ENCODE data around the gene SNTA1. TPM values are rescaled to one million over a fixed set of nuclear protein-coding genes. Genes with fewer than 3 reads are reported as not detected.

Gene SNTA1
- total and polyA plus RNA-seq, 9 of the 15 experiments (the other 6 are each of a cell fraction or from before 2014, with no cell fraction given): 1.2 to 40.8 (median 20.3) TPM

GRCh38 chr20:33490023-33490933, 46.7 kb upstream of the SNTA1 start, which contains the start of gene CBFA2T2 (continued):
- TF ChIP-seq RBBP5 (IDR thresholded peaks at IDR 0.05; ENCODE audit: borderline replicate concordance, insufficient read depth, low read length, poor library complexity, severe bottlenecking) (peak; percentile 88), ZNF696 (CRISPR knock-in tag; conservative IDR thresholded peaks at IDR 0.05) (no peak), NRF1 (conservative IDR thresholded peaks at IDR 0.05 in 1 of 2, IDR thresholded peaks at IDR 0.05 in 1 of 2) (peak in 1 of 2 experiments; percentile 14; a peak in 2 of 4 replicates), KAT7 (CRISPR knock-in tag; IDR thresholded peaks at IDR 0.05; ENCODE audit: borderline replicate concordance) (peak; percentile 55; the same call in 1 of the 2 replicates), NBN (IDR thresholded peaks at IDR 0.05; ENCODE audit: low read depth) (0 out of 2 replicates have a peak, but pooled peaks have one; percentile 34), ERF (CRISPR knock-in tag; IDR thresholded peaks at IDR 0.05) (peak; percentile 65; the same call in 1 of the 2 replicates), DPF2 (IDR thresholded peaks at IDR 0.05) (0 out of 2 replicates have a peak, but pooled peaks have one; percentile 21), ETV5 (CRISPR knock-in tag; IDR thresholded peaks at IDR 0.05; ENCODE audit: low read depth) (0 out of 2 replicates have a peak, but pooled peaks have one; percentile 35), L3MBTL2 (IDR thresholded peaks at IDR 0.05) (peak; percentile 56), ADNP (tag; IDR thresholded peaks at IDR 0.05) (peak; percentile 91), PYGO2 (tag; IDR thresholded peaks at IDR 0.05) (no peak), TAF1 (IDR thresholded peaks at IDR 0.05; ENCODE audit: control insufficient read depth, extremely low read depth, insufficient read depth, low read length, severe bottlenecking) (peak; percentile 9), HDAC1 (IDR thresholded peaks at IDR 0.05) (0 out of 4 replicates have a peak, but pooled peaks have one; percentile 36 to 61), ZNF398 (CRISPR knock-in tag; IDR thresholded peaks at IDR 0.05) (no peak), HNRNPLL (IDR thresholded peaks at IDR 0.05; ENCODE audit: low read depth, low read length, poor library complexity, severe bottlenecking) (peak; percentile 66), SIN3A (IDR thresholded peaks at IDR 0.05; ENCODE audit: borderline replicate concordance in 2 of 2, control insufficient read depth in 1 of 2, low read depth in 2 of 2, low read length in 2 of 2) (peak in 1 of 2 experiments; percentile 75; a peak in 2 of 4 replicates), SMAD3 (CRISPR knock-in tag; conservative IDR thresholded peaks at IDR 0.05) (no peak), CREB3 (tag; conservative IDR thresholded peaks at IDR 0.05; ENCODE audit: low read depth) (no peak), HDAC2 (IDR thresholded peaks at IDR 0.05) (peak; percentile 77; the same call in 1 of the 2 replicates)
